K562 (cell line): ENCODE measurements around the gene SHTN1. TPM values are rescaled to one million over a fixed set of nuclear protein-coding genes. Genes with fewer than 3 reads are reported as not detected.
A peak's percentile ranks its signal among the peaks of the same experiment; 100 is the strongest.

ENCODE experiments used
- CREB3L1 ChIP-seq: fragments of 450-650 bp; IDR thresholded peaks from 2 replicates; pipeline ENCODE4 v1.6.1; 2014; ENCODE audit warnings: low read depth, mild to moderate bottlenecking, moderate library complexity, borderline replicate concordance
- FOSL1 ChIP-seq: fragments of 200-800 bp; sonication (Bioruptor generic); conservative IDR thresholded peaks from 2 replicates; pipeline ENCODE4 v1.6.1; 2016; ENCODE audit warnings: missing genetic modification characterization, missing compliant biosample characterization
- ILK ChIP-seq: fragments of 450-650 bp; IDR thresholded peaks from 2 replicates; pipeline ENCODE4 v1.6.1; 2016; ENCODE audit warnings: missing genetic modification characterization, low read depth, mild to moderate bottlenecking, missing compliant biosample characterization, moderate library complexity, borderline replicate concordance
- KAT7 ChIP-seq: sonication (generic); formaldehyde crosslinking; IDR thresholded peaks from 2 replicates; pipeline ENCODE4 v1.8.0; 2022; ENCODE audit warnings: missing genetic modification reagents, mild to moderate bottlenecking, borderline replicate concordance
- MXI1 ChIP-seq: IDR thresholded peaks from 2 replicates; pipeline ENCODE4 v1.6.1; 2011; ENCODE audit warnings: low read depth, mild to moderate bottlenecking, improper control_type of control experiment, low read length
- PRPF4 ChIP-seq: fragments of 200-400 bp; formaldehyde crosslinking; IDR thresholded peaks from one replicate; pipeline ENCODE4 v1.6.1; 2017; ENCODE audit warnings: low read length, low read depth, mild to moderate bottlenecking; ENCODE audit not compliant: insufficient read depth, poor library complexity, severe bottlenecking
- RBBP5 ChIP-seq: fragments of 200-600 bp; sonication (generic); IDR thresholded peaks from 2 replicates; pipeline ENCODE4 v1.6.1; 2012; ENCODE audit warnings: borderline replicate concordance, mild to moderate bottlenecking, low read length, control low read depth, inconsistent platforms; ENCODE audit not compliant: insufficient read depth, poor library complexity, severe bottlenecking
- SPI1 ChIP-seq: IDR thresholded peaks from 2 replicates; pipeline ENCODE4 v1.6.1; 2011; ENCODE audit warnings: low read depth, low read length, control low read depth, borderline replicate concordance
- TBP ChIP-seq: optimal IDR thresholded peaks from 2 replicates; pipeline ENCODE3; 2011; ENCODE audit warnings: low read depth, low read length, improper control_type of control experiment
- ZBTB1 ChIP-seq: sonication (generic); formaldehyde crosslinking; IDR thresholded peaks from 2 replicates; pipeline ENCODE4 v1.8.1; 2023; ENCODE audit warnings: missing genetic modification reagents, low read depth, mild to moderate bottlenecking, borderline replicate concordance
- ZFX ChIP-seq: sonication (generic); formaldehyde crosslinking; IDR thresholded peaks from 2 replicates; pipeline ENCODE4 v1.8.0; 2022; ENCODE audit warnings: mild to moderate bottlenecking, missing genetic modification reagents, moderate library complexity
- ZNF586 ChIP-seq: fragments of 450-650 bp; formaldehyde crosslinking; conservative IDR thresholded peaks from 2 replicates; pipeline ENCODE4 v1.4.0; 2020; ENCODE audit warnings: mild to moderate bottlenecking, moderate library complexity
- polyA plus RNA-seq, 8 experiments: library from polyadenylated mRNA; depleted of rRNA in 4 of 8; stranded (reverse) in 5 of 8; unstranded in 3 of 8; fragments of >200 nt; fragmentation: Nextera tagmentation in 2 of 8; fragmentation: Illumina TruSeq in 1 of 8; extraction: Ambion mirVana in 2 of 8; extraction: Trizol in 1 of 8; gene quantifications; 2 replicates each; pipeline versions ENCODE4 v1.2.1 to v1.2.3, GENCODE V29; 2011 to 2014; ENCODE audit warnings: inconsistent platforms in 1 of 8, missing spikeins in 1 of 8
- total RNA-seq, 7 experiments: library from RNA; depleted of rRNA in 6 of 7; stranded (reverse); fragments of >200 nt in 6 of 7; fragmentation: Illumina TruSeq in 2 of 7; extraction: Trizol in 2 of 7; gene quantifications; 2 replicates each; pipeline versions ENCODE4 v1.2.1 to v1.2.3, GENCODE V29; 2011 to 2021; ENCODE audit warnings: low replicate concordance in 1 of 7
- TF ChIP-seq, protein P1 (sequence below), 2 experiments: fragments of 450-650 bp in 1 of 2; IDR thresholded peaks; 2 replicates each; pipeline ENCODE4 v1.6.1; 2011 to 2017; ENCODE audit warnings: low read depth in 2 of 2, antibody characterized with exemption in 1 of 2, borderline replicate concordance in 1 of 2, low read length in 1 of 2, mild to moderate bottlenecking in 1 of 2, mixed read lengths in 1 of 2; ENCODE audit not compliant: control insufficient read depth in 1 of 2
- TF ChIP-seq, protein P2 (sequence below): sonication (generic); formaldehyde crosslinking; IDR thresholded peaks from 2 replicates; pipeline ENCODE4 v1.8.0; 2022; ENCODE audit warnings: missing genetic modification reagents, mild to moderate bottlenecking, moderate library complexity, borderline replicate concordance
- TF ChIP-seq, protein P3 (sequence below), 3 experiments: fragments of 200-800 bp in 1 of 3; fragments of 250-450 bp in 1 of 3; fragments of 450-650 bp in 1 of 3; sonication (Bioruptor Pico) in 1 of 3; sonication (Bioruptor generic) in 1 of 3; formaldehyde crosslinking in 1 of 3; IDR thresholded peaks; 2 replicates each; pipeline versions ENCODE4 v1.6.1 to v1.8.0; 2016 to 2022; ENCODE audit warnings: mild to moderate bottlenecking in 2 of 3, missing genetic modification characterization in 2 of 3, missing compliant biosample characterization in 1 of 3, moderate library complexity in 1 of 3

Gene SHTN1
- total and polyA plus RNA-seq, 9 of the 15 experiments (the other 6 are each of a cell fraction or from before 2014, with no cell fraction given) = 5.4 to 21.3 (median 13.3) TPM

DNA sequence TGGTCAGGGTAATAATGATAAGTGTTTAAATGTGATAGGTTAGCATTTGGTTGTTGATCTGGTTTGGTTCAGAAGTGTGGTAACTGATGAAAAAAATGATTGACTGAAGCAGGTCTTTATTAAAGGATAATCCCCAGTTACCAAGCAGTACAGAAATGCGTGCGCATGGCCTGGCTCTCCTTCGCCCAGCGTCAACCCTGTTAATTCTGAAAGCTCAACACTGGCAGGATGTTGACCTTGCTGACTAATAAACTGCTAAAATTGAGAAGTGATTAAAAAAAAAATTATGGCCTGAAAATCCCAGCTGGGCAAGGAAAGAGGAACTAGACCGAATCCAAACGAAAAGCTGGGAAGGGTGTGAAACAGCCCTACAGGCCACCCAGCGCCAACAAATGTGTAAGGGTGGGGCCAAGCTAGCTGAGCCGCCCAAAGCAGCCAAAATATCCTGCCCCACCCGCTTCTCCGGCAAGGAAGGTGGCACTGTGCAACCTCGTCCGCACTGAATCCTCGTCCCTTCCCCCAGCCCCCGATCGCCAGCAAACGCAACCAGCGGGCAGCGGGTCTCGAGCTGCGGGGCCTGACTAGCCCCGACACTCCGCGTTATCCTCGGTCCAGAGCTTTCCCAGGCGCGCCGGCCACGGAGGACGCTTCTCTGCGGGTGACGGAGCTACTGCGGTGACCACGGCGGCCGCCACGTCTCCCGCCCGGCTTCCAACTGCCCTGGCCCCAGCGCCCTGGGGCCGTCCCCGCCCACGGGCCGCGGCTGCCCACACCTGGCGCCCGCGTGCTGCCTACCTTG is 561 bp downstream of the SHTN1 start (continued):
- TF ChIP-seq, protein P1, sequence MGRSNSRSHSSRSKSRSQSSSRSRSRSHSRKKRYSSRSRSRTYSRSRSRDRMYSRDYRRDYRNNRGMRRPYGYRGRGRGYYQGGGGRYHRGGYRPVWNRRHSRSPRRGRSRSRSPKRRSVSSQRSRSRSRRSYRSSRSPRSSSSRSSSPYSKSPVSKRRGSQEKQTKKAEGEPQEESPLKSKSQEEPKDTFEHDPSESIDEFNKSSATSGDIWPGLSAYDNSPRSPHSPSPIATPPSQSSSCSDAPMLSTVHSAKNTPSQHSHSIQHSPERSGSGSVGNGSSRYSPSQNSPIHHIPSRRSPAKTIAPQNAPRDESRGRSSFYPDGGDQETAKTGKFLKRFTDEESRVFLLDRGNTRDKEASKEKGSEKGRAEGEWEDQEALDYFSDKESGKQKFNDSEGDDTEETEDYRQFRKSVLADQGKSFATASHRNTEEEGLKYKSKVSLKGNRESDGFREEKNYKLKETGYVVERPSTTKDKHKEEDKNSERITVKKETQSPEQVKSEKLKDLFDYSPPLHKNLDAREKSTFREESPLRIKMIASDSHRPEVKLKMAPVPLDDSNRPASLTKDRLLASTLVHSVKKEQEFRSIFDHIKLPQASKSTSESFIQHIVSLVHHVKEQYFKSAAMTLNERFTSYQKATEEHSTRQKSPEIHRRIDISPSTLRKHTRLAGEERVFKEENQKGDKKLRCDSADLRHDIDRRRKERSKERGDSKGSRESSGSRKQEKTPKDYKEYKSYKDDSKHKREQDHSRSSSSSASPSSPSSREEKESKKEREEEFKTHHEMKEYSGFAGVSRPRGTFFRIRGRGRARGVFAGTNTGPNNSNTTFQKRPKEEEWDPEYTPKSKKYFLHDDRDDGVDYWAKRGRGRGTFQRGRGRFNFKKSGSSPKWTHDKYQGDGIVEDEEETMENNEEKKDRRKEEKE (IDR thresholded peaks at IDR 0.05; ENCODE audit: borderline replicate concordance in 1 of 2, control insufficient read depth in 1 of 2, low read depth in 2 of 2, low read length in 1 of 2) = no peak
- peak; percentile 45; the same call in 1 of the 2 replicates for TF ChIP-seq SPI1
- no peak for TF ChIP-seq MXI1
- 0 out of 2 replicates have a peak, but pooled peaks have one; percentile 32 for TF ChIP-seq FOSL1 (tag)
- TF ChIP-seq ZFX (CRISPR knock-in tag) = peak; percentile 86; the same call in 1 of the 2 replicates
- TF ChIP-seq CREB3L1 = peak; percentile 75; the same call in 1 of the 2 replicates
- peak; percentile 39; the same call in 1 of the 2 replicates for TF ChIP-seq ZBTB1 (CRISPR knock-in tag)
- TF ChIP-seq ZNF586 (CRISPR knock-in tag) = no peak
- peak; percentile 87 for TF ChIP-seq RBBP5
- TF ChIP-seq TBP = no peak
- TF ChIP-seq, protein P2, sequence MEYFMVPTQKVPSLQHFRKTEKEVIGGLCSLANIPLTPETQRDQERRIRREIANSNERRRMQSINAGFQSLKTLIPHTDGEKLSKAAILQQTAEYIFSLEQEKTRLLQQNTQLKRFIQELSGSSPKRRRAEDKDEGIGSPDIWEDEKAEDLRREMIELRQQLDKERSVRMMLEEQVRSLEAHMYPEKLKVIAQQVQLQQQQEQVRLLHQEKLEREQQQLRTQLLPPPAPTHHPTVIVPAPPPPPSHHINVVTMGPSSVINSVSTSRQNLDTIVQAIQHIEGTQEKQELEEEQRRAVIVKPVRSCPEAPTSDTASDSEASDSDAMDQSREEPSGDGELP = 0 out of 2 replicates have a peak, but pooled peaks have one; percentile 8
- 0 out of 2 replicates have a peak, but pooled peaks have one; percentile 43 for TF ChIP-seq KAT7 (CRISPR knock-in tag)
- TF ChIP-seq, protein P3, sequence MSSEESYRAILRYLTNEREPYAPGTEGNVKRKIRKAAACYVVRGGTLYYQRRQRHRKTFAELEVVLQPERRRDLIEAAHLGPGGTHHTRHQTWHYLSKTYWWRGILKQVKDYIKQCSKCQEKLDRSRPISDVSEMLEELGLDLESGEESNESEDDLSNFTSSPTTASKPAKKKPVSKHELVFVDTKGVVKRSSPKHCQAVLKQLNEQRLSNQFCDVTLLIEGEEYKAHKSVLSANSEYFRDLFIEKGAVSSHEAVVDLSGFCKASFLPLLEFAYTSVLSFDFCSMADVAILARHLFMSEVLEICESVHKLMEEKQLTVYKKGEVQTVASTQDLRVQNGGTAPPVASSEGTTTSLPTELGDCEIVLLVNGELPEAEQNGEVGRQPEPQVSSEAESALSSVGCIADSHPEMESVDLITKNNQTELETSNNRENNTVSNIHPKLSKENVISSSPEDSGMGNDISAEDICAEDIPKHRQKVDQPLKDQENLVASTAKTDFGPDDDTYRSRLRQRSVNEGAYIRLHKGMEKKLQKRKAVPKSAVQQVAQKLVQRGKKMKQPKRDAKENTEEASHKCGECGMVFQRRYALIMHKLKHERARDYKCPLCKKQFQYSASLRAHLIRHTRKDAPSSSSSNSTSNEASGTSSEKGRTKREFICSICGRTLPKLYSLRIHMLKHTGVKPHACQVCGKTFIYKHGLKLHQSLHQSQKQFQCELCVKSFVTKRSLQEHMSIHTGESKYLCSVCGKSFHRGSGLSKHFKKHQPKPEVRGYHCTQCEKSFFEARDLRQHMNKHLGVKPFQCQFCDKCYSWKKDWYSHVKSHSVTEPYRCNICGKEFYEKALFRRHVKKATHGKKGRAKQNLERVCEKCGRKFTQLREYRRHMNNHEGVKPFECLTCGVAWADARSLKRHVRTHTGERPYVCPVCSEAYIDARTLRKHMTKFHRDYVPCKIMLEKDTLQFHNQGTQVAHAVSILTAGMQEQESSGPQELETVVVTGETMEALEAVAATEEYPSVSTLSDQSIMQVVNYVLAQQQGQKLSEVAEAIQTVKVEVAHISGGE (CRISPR knock-in tag; IDR thresholded peaks at IDR 0.05) = peak in 2 of 3 experiments; percentile 44 to 53; a peak in 2 of 6 replicates
- TF ChIP-seq PRPF4 = peak; percentile 28
- no peak for TF ChIP-seq ILK (tag)
